T-helper 2 cell treated with Interferon-gamma antibody and Interleukin-4, amounts not matched to agents 5 μg/mL and 100 μg/mL, for 36 hours (primary cell): ENCODE results near the gene EXOC4.
"Not testable (repeated sequence)": the region's sequence is repeated elsewhere in the genome, so short reads cannot be mapped to it uniquely, and the experiment has no call there.

Experiments used
- DNase-seq: peaks from one replicate; pipeline ENCODE4 v3.0.0; 2021; ENCODE audit warnings: low spot score
- H3K27ac Mint-ChIP-seq: one replicate; pipeline ENCODE4 v1.8.0; 2021; ENCODE audit warnings: mild to moderate bottlenecking, mixed read lengths
- H3K27me3 Mint-ChIP-seq: one replicate; pipeline ENCODE4 v1.8.0; 2021; ENCODE audit warnings: low read depth, mixed read lengths
- H3K36me3 Mint-ChIP-seq: one replicate; pipeline ENCODE4 v1.8.0; 2021; ENCODE audit warnings: low read depth, mixed read lengths
- H3K4me1 Mint-ChIP-seq: one replicate; pipeline ENCODE4 v1.8.0; 2021; ENCODE audit warnings: low read depth, mixed read lengths
- H3K4me3 Mint-ChIP-seq: one replicate; pipeline ENCODE4 v1.8.0; 2022; ENCODE audit warnings: mild to moderate bottlenecking, moderate library complexity, mixed read lengths
- H3K9me3 Mint-ChIP-seq: one replicate; pipeline ENCODE4 v1.8.0; 2021; ENCODE audit warnings: mixed read lengths

EXOC4 gene

DNA sequence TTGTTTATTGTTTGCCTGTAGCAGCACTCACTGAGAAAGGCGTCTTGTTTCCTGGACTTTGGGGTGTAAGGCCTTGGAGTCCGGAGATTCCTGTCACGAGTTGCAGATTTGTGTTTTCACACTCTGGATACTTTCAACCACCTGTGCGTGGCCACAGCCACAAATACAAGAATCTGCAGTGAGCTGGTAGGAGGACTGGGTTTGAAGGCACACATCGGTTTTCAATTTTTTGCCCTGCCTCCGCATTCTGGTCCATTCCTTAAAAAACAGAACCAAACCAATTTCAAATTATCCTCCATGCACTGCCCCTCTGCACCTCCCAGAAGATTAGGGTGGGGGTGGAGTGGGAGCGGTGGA lies 619 bp downstream of the EXOC4 start:
- peaks cover 29% of the 10 kb centered on the region for H3K4me1 Mint-ChIP-seq
- H3K9me3 Mint-ChIP-seq: no peaks in the 10 kb centered on the region
- no peak for DNase-seq
- peak overlapping the region; percentile 92 for H3K27ac Mint-ChIP-seq
- H3K4me3 Mint-ChIP-seq: peak overlapping the region; percentile 95
- H3K27me3 Mint-ChIP-seq: no peaks in the 10 kb centered on the region
- H3K36me3 Mint-ChIP-seq: no peaks in the 10 kb centered on the region

- no peak overlapping the region for H3K4me3 Mint-ChIP-seq
- DNase-seq: no peak
- peaks cover 2% of the 10 kb centered on the region for H3K36me3 Mint-ChIP-seq
- no peak overlapping the region for H3K27ac Mint-ChIP-seq
- peaks cover 29% of the 10 kb centered on the region for H3K4me1 Mint-ChIP-seq
- no peaks in the 10 kb centered on the region for H3K27me3 Mint-ChIP-seq
- H3K9me3 Mint-ChIP-seq: no peaks in the 10 kb centered on the region
Measured at GRCh38 chr7:133255486-133255885, 2.6 kb downstream of the EXOC4 start.

GRCh38 chr7:133258174-133258573 lies 5.3 kb downstream of the EXOC4 start:
- H3K4me1 Mint-ChIP-seq: peaks cover 23% of the 10 kb centered on the region
- H3K27ac Mint-ChIP-seq: no peak overlapping the region
- no peak overlapping the region for H3K4me3 Mint-ChIP-seq
- H3K27me3 Mint-ChIP-seq: no peaks in the 10 kb centered on the region
- H3K9me3 Mint-ChIP-seq: no peaks in the 10 kb centered on the region
- peaks cover 6% of the 10 kb centered on the region for H3K36me3 Mint-ChIP-seq
- no peak for DNase-seq

GRCh38 chr7:133265821-133266220 lies 12.9 kb downstream of the EXOC4 start:
- DNase-seq: no peak
- Mint-ChIP-seq H3K4me3 (no peak overlapping the region), H3K36me3 (peaks cover 6% of the 10 kb centered on the region), H3K27ac (no peak overlapping the region), H3K27me3 (no peaks in the 10 kb centered on the region), H3K4me1 (peaks cover 5% of the 10 kb centered on the region), H3K9me3 (no peaks in the 10 kb centered on the region)

- no peak overlapping the region for H3K4me3 Mint-ChIP-seq
- H3K27ac Mint-ChIP-seq: no peak overlapping the region
- peaks cover 5% of the 10 kb centered on the region for H3K4me1 Mint-ChIP-seq
- DNase-seq: no peak
- no peaks in the 10 kb centered on the region for H3K9me3 Mint-ChIP-seq
- peaks cover 1% of the 10 kb centered on the region for H3K36me3 Mint-ChIP-seq
- no peaks in the 10 kb centered on the region for H3K27me3 Mint-ChIP-seq
Measured at GRCh38 chr7:133268355-133268754, 15.5 kb downstream of the EXOC4 start.

- Mint-ChIP-seq H3K36me3 (peaks cover 20% of the 10 kb centered on the region), H3K4me1 (peaks cover 5% of the 10 kb centered on the region), H3K27ac (no peak overlapping the region), H3K9me3 (no peaks in the 10 kb centered on the region), H3K27me3 (no peaks in the 10 kb centered on the region), H3K4me3 (no peak overlapping the region)
- DNase-seq: no peak
Measured at GRCh38 chr7:133272336-133272735, 19.5 kb downstream of the EXOC4 start.

- Mint-ChIP-seq H3K4me3 (no peak overlapping the region), H3K9me3 (peaks cover 1% of the 10 kb centered on the region), H3K27ac (no peak overlapping the region), H3K27me3 (no peaks in the 10 kb centered on the region), H3K36me3 (peaks cover 26% of the 10 kb centered on the region), H3K4me1 (peaks cover 2% of the 10 kb centered on the region)
- no peak for DNase-seq
Measured at GRCh38 chr7:133273227-133273626, 20.3 kb downstream of the EXOC4 start.

DNA sequence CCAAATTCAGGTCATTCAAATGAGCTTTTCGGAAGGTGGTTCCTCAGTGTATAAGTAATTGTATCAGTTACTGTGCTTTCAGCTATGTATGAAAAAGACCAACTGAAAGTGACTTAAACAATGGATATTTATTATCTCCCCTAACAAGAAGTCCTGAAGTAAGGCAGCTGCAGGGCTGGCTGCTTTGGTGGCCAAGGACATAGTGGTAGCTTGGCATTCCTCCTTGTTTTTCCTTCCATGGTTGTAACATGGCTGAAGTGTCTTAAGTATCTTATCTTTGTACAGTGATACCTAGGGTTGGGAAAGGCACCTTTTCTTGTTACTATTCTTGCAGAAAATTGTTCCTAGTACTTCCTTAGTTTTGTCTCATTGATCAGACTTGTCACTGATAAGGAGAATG lies 21.4 kb downstream of the EXOC4 start:
- H3K36me3 Mint-ChIP-seq: peaks cover 33% of the 10 kb centered on the region
- H3K4me3 Mint-ChIP-seq: no peak overlapping the region
- peaks cover 5% of the 10 kb centered on the region for H3K9me3 Mint-ChIP-seq
- H3K27me3 Mint-ChIP-seq: no peaks in the 10 kb centered on the region
- H3K27ac Mint-ChIP-seq: no peak overlapping the region
- no peak for DNase-seq
- no peaks in the 10 kb centered on the region for H3K4me1 Mint-ChIP-seq

- Mint-ChIP-seq H3K9me3 (peaks cover 5% of the 10 kb centered on the region), H3K36me3 (peaks cover 36% of the 10 kb centered on the region)
Measured at GRCh38 chr7:133275008-133275407, 22.1 kb downstream of the EXOC4 start.

GRCh38 chr7:133275446-133276095 lies 22.7 kb downstream of the EXOC4 start:
- H3K9me3 Mint-ChIP-seq: peaks cover 5% of the 10 kb centered on the region
- DNase-seq: no peak
- H3K36me3 Mint-ChIP-seq: peaks cover 36% of the 10 kb centered on the region
- no peak overlapping the region for H3K4me3 Mint-ChIP-seq
- H3K27me3 Mint-ChIP-seq: no peaks in the 10 kb centered on the region
- no peaks in the 10 kb centered on the region for H3K4me1 Mint-ChIP-seq
- no peak overlapping the region for H3K27ac Mint-ChIP-seq

More at GRCh38 chr7:133275008-133275407, 22.1 kb downstream of the EXOC4 start:
- Mint-ChIP-seq H3K4me1 (no peaks in the 10 kb centered on the region), H3K27ac (no peak overlapping the region), H3K27me3 (no peaks in the 10 kb centered on the region), H3K4me3 (no peak overlapping the region)
- no peak for DNase-seq

DNA sequence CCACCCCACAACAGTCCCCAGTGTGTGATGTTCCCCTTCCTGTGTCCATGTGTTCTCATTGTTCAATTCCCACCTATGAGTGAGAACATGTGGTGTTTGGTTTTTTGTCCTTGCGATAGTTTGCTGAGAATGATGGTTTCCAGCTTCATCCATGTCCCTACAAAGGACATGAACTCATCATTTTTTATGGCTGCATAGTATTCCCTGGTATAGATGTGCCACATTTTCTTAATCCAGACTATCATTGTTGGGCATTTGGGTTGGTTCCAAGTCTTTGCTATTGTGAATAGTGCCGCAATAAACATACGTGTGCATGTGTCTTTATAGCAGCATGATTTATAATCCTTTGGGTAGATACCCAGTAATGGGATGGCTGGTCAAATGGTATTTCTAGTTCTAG lies 26.1 kb downstream of the EXOC4 start:
- DNase-seq, H3K27me3 Mint-ChIP-seq, H3K27ac Mint-ChIP-seq, H3K4me3 Mint-ChIP-seq, H3K4me1 Mint-ChIP-seq, H3K9me3 Mint-ChIP-seq: not testable (repeated sequence)
- peaks cover 38% of the 10 kb centered on the region for H3K36me3 Mint-ChIP-seq

DNA sequence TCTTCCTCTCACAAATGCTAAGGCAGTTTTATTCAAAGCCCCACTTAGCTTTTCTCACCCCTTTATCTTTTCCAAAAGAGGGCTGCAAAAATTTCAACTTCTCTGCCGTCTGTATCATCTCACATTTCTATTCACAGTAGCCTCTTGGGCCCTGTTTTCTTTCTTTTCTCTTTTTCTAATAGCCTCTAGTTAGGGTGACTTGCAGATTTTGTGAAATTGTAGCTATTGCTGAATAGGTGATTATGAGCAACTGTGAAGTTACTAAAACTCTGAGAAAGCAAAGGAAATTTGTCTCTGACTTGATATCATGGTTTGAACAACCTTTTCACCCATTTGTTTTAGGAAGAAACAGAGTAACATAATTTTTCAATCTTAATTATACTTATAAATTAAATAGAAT lies 29.2 kb downstream of the EXOC4 start:
- no peaks in the 10 kb centered on the region for H3K27me3 Mint-ChIP-seq
- H3K27ac Mint-ChIP-seq: no peak overlapping the region
- peaks cover 5% of the 10 kb centered on the region for H3K9me3 Mint-ChIP-seq
- peaks cover 21% of the 10 kb centered on the region for H3K36me3 Mint-ChIP-seq
- no peak overlapping the region for H3K4me3 Mint-ChIP-seq
- no peaks in the 10 kb centered on the region for H3K4me1 Mint-ChIP-seq
- DNase-seq: no peak

DNA sequence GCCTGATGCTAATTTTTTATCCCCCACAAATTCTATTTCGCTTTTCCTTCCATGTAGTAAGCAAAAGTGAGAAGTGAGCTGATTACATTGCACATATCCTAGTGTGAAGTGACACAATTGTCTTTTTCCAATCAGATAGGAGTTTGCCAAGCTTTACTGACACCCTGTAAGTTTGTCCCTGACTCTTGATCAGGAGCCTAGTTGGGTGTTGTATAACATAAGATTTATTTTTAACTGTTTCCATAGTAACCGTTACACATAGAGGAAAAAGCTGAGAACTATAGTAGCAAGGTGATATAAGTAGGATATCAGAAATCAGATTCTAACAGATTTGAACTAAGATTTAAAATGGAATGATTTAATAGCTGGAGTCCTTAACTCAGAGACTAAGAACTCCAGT lies 31.2 kb downstream of the EXOC4 start:
- no peaks in the 10 kb centered on the region for H3K9me3 Mint-ChIP-seq
- no peaks in the 10 kb centered on the region for H3K4me1 Mint-ChIP-seq
- H3K36me3 Mint-ChIP-seq: peaks cover 19% of the 10 kb centered on the region
- H3K27me3 Mint-ChIP-seq: no peaks in the 10 kb centered on the region
- H3K27ac Mint-ChIP-seq: no peak overlapping the region
- DNase-seq: no peak
- H3K4me3 Mint-ChIP-seq: no peak overlapping the region

DNA sequence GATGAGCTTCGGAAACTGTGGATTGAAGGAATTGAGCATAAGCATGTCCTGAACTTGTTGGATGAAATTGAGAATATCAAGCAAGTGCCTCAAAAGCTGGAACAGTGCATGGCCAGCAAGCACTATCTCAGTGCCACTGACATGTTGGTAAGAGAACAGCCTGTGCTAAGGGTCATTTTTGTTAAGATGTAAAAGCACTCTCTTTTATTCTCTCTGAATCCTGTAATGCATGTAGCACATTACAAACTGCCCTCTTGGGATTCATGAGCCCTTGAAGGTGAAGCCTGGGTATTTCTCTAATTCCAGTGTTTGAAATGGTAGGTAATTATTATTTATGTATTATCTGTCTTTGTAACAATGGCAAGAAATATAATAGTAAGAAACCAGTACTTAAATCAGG lies 36.1 kb downstream of the EXOC4 start:
- H3K4me1 Mint-ChIP-seq: peaks cover 6% of the 10 kb centered on the region
- DNase-seq: no peak
- H3K27ac Mint-ChIP-seq: no peak overlapping the region
- H3K4me3 Mint-ChIP-seq: no peak overlapping the region
- no peaks in the 10 kb centered on the region for H3K9me3 Mint-ChIP-seq
- peaks cover 36% of the 10 kb centered on the region for H3K36me3 Mint-ChIP-seq
- no peaks in the 10 kb centered on the region for H3K27me3 Mint-ChIP-seq

DNA sequence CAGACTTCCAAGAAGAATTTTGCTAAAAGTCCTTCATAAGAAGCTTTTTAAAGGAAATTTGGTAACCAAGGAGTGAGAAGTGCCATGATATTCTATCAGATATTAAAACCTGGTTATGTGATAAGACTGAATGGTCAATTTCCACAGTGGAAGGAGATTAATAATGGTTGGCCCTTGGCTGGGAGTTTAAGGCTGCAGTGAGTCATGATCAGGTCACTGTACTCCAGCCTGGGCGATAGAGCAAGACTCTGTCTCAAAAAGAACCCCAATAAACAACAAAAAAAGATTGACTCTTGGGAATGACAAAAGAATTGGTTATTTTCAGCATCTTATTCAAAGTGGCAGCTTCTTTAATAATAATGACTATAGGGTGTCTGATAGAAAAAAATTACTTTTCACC lies 37.2 kb downstream of the EXOC4 start:
- H3K4me1 Mint-ChIP-seq: peaks cover 6% of the 10 kb centered on the region
- DNase-seq: no peak
- no peak overlapping the region for H3K4me3 Mint-ChIP-seq
- no peak overlapping the region for H3K27ac Mint-ChIP-seq
- no peaks in the 10 kb centered on the region for H3K9me3 Mint-ChIP-seq
- no peaks in the 10 kb centered on the region for H3K27me3 Mint-ChIP-seq
- peaks cover 36% of the 10 kb centered on the region for H3K36me3 Mint-ChIP-seq
